GM20431 (cell line): ENCODE results near the gene GNG7.
"Not testable (repeated sequence)": the region's sequence is repeated elsewhere in the genome, so short reads cannot be mapped to it uniquely, and the experiment has no call there.

Experiments
- in situ Hi-C: fragments of 300-500 bp; cut with MseI, MboI; formaldehyde crosslinking; loops from one replicate; pipeline ENCODE4 v1.15.0; 2020; ENCODE audit warnings: low sequenced_read_pairs; ENCODE audit not compliant: unreplicated experiment

Gene GNG7

DNA sequence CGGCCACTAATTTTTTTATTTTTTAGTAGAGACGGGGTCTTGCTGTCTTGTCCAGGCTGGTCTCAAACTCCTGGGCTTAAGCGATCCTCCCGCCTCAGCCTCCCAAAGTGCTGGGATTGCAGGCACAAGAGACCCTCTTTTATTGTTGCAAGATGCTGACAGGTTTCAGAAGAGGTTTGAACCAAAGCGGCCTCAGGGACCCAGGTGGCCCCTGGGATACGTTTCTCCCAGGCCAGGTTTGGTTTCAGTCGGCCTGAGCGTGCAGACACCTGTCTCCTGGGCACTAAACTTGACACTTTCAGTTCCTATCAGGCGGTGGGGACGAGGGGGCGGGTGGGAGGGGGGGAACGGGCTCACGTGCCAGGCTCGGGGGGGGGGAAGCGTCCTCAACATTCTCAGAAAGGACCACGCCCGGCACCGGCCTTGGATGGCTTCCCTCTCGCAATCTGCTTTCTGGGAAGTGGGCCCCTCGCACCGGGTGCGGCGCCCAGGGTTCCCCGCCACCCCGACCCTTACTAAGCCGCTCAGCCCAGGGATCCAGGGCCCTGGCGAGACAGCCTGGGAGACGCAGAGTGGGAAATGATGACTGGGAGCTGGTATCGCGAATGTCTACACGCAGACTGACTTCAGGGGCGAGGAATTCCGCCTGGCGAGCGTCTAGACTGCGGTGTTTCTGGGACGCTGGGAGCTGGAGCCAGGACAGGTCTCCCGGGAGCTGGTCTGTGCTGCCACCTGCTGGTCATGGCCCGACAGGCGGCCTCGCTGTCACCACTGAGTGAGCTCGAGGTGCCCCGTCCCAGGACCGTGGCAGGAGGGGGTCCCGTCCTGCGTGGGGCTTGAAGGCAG lies 91.6 kb downstream of the GNG7 start:
- in situ Hi-C loops, result loop anchor here (10.0 kb wide), 1 partner anchor 136 kb away; the partner anchor contains the start of gene GADD45B

DNA sequence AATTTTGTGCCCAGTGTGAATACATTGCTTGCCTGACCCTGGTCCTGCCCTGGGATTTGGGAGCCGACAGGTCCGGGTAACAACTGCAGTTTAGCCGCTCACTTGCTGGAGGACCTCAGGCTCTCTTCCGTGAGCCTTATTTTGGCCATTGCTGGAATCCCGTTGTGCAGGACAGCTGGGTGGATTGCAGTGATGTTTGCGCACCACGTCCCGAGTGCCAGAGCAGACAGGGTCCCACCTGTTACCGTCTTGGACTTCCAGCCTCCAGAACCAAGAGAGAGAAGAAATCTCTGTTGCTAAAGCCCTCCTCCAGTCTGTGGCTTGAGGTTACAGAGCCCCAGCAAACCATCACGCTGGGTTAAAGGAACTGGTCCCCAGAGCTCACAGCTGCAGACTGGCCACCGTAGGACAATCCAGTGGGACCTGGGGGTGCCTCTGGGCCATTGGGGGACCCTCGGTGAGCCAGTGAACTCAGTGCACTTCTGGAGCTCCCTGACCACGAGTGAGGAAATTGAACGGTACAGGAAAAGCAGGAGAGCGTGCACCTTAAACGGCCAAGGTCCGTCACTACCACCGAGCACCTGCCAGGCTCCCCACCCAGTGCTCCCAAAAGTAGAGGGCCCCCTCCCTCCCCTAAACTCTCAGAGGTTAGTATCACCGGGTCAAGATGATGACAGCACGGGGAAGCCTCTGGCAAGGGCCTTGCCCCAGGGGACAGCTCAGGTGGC lies 92.9 kb downstream of the GNG7 start:
- in situ Hi-C loops, result loop anchor here (10.0 kb wide), 1 partner anchor 135 kb away; the partner anchor contains the start of gene GADD45B

DNA sequence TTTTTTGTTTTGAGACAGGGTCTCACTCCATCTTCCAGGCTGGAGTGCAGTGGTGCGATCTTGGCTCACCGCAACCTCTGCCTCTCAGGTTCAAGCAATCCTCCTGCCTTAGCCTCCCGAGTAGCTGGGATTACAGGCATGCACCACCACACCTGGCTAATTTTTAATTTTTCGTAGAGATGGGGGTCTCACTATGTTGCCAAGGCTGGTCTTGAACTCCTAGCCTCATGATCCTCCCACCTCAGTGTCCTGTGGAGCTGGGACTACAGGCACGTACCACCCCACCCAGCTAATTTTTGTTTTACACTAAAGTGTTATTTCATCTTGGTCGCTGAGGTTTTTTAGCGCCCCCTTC lies 93.5 kb downstream of the GNG7 start:
- in situ Hi-C loops, result not testable (repeated sequence)

DNA sequence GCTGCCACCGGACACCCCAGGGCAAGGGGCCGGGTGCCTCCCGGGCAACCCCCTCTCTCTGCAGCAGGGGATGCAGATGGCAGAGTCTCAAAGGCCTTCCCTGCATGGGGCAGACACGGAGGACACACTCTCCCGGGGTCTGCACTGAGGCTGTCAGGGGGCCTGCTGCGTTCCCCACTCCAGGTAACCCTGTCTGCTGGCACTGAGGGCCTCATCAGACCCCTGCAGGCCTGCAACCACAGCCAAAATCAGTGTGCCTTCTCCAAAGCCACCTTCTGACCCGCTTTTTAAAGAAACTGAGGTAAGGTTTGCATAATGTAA lies 93.9 kb downstream of the GNG7 start:
- in situ Hi-C loops, result no loop called here

DNA sequence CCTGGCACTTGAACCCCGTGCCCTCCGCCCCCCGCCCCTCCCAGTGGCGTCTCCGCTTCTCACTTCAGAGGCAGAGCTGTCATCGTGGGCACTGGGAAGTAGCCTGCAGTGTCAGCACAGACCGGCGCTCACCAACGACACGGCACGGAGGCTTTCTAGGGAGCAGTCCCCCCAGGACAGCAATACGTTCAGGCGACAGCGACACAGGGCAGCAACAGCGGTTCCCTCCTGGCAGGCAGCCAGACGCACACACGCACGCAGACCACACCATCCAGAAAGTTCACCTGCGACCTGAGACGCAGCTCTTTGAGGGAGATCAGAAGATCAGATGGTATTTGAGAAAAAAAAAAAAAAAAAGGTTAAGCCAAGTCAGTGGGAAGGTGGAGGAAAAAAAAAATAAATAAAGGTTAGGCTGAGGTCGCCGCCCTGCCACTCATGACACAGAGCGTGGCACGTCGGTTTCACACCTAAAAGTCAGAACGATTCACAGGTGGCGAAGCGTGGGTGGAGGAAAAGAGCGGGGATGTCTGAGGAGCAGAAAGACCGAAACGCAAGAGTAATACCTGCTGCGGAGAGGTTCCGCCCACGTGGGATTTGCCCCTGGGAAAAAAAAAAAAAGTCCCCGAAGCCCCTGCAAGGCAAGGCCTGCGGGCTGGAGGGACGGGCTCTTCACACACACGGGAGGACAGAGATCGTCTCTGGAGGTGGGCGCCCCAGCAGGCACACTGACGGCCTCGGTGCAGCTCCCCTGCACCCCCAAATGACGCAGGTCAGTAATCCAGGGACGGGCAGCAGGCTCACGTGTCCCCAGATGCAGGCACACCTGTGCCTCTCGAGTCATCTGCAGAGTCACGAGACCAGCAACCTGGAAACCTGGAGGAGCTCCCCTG lies 94.5 kb downstream of the GNG7 start:
- in situ Hi-C loops, result no loop called here

DNA sequence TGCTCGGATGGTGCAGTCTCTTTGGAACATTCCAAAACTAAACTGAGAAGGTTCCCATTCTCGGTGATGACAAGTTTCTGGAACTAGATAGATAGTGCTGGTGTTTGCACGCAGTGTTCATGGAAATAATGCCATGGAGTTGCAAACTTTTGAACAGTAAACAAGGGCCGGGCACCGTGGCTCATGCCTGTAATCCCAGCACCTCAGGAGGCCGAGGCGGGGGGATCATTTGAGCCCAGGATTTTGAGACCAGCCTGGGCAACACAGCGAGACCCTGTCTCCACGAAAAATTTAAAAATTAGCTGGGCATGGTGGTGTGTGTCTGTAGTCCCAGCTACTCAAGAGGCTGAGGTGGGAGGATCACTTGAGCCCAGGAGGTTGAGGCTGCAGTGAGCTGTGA lies 95.7 kb downstream of the GNG7 start:
- in situ Hi-C loops, result not testable (repeated sequence)

DNA sequence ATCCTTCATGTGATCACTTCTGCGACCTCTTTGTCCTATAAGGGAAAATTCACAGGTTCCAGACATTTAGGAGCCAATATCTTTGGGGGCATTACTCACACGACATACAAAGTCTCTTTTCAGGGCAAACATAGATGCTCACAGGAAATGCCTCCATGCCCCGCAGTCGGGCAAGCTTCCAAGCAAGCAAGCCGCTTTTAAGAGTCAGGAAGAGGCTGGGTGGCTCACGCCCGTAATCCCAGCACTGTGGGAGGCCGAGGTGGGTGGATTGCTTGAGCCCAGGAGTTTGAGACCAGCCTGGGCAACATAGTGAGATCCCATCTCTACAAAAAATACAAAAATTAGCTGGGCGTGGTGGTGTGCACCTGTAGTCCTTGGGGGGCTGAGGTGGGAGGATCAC lies 96.6 kb downstream of the GNG7 start:
- in situ Hi-C loops, result not testable (repeated sequence)

DNA sequence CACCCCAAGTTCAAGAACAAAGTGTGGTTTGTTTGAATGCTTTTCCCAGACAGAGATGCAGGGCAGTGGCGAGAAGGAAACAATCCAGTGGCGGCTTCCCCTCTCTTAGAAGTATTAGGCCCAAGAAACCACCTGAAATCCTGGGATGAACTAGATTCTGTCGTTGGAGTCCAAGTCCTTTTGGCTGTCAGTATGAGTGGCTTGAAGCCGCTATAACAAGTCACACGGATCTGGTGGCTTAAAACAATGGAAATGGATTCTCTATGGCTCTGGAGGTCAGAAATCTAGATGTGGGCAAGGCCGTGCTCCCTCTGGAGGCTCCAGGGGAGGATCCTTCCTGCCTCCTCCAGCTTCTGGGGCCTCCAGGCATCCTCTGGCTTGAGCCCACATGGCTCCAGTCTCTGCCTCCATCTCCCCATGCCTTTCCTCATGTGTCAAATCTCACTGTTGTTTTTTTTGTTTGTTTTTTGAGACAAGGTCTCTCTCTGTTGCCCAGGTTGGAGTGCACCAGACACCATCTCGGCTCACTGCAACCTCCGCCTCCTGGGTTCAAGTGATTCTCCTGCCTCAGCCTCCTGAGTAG lies 97.7 kb downstream of the GNG7 start:
- in situ Hi-C loops, result no loop called here

DNA sequence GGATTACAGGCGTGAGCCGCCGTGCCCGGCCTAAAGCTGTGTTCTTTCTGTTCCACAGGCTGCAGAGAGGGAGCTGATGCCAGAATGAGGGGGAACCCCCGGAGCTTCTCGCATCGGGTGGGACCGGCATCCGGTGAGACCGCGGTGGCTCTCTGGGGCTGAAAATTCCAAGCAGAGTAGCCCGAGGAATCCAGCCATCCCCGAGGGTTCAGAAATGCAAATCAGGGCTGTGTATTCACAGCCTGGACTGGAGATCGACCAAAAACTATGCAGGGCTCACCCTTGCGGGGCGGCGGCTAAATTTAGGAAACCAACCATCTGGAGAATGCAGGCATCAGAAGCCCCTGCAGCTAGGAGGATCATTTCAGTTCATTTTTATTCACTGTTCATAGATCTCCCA lies 99.2 kb downstream of the GNG7 start:
- in situ Hi-C loops, result no loop called here

DNA sequence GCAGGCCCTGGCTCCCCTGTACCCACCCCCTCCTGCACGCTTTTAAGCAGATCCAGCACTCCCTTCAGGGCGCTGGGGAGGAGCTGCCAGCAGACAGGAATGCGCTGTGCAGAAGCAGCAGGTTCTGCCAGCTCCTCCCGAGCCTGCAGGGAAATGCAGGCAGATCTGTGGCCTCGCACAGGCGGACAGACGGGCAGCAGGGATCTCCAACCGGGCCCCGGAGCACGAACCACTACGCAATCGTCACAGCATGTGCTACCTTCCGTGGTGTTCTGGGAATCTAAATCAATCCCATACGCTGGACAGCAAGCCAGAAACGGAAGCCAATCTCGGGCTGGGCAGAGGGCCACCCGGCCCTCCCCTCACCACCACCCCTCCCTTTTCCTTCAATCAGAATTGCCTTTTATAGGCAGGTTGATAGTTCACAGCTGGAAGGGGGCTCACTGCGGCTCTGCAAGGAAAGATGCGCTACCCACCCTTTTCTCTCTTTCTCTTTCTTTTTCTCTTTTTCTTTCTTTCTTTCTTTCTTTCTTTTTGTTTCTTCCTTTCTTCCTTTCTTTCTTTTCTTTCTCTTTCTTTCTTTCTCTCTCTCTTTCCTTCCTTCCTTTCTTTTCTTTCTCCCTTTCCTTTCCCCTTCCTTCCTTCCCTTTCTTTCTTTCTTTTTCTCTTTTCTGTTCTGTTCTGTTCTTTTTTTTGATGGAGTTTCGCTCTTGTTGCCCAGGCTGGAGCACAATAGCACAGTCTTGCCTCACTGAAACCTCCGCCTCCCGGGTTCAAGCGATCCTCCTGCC lies 99.9 kb downstream of the GNG7 start:
- in situ Hi-C loops, result no loop called here

DNA sequence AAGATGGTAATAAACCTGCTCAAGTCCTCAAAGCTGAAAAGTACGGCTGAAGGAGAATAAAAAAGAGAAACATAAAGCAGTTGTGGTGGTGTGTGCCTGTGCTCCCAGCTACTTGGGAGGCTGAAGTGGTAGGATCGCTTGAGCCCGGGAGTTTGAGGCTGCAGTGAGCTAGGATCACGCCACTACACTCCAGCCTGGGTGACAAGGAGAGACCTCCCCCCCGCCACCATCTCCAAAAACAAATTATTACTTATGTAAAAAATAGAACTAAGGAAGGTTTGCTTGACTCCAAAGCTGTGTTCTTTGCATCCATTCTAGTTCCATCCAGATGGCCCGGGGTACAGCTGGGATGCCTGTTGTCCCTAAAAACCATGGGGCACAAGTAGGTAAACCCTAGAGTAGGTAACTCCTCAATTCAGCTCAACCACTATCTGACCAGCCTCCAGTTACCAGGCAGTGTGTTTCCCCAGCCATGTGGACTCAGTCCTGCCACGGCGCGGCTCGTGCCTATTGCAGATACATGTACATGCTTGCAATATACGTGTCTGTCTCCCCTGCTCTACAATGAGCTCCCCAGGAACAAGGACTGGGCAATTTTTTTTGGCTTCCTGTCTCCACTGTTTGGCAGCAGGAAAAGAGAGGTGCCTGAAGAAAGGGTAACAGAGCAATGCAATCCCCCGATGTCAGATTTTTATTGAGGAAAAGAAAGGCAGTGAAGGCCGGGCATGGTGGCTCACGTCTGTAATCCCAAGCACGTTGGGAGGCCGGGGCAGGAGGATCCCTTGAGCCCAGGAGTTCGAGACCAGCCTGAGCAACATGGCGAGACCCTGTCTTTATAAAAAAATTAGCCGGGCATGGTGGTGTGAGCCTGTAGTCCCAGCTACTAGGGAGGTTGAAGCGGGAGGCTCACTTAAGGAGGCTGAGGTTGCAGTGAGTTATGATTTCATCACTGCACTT lies 101.3 kb downstream of the GNG7 start:
- in situ Hi-C loops, result no loop called here

DNA sequence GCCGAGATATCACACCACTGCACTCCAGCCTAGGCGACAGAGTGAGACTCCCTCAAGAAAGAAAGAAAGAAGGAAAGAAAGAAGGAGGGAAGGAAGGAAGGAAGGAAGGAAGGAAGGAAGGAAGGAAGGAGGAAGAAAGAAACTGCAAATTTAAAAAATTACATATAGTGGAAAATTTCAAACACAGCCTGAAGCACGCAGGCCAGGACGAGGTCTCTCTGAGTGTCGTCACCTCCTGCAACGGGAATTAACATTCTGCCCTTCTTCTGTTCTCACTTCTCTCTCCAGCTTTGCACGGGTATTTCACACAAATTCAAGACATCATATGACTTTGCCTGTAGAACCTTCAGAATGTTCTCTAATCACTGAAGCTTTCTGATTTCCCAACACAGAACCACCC lies 108.2 kb downstream of the GNG7 start:
- in situ Hi-C loops, result no loop called here

DNA sequence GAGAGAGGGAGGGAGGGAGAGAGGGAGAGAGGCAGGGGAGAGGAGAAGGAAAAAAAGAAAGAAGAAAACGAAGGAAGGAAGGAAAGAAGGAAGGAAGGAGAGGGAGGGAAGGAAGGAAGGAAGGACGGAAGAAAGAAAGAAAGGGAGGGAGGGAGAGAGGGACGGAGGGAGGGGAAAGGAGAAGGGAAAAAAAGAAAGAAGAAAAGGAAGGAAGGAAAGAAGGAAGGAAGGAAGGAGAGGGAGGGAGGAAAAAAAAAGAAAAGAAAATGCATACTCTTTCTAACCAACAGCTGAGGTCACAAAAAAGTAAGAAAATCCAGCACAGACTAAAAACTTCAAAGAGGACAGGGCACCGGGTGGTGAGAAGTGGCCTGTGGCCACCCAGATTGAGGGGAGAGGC lies 109.7 kb downstream of the GNG7 start:
- in situ Hi-C loops, result no loop called here

DNA sequence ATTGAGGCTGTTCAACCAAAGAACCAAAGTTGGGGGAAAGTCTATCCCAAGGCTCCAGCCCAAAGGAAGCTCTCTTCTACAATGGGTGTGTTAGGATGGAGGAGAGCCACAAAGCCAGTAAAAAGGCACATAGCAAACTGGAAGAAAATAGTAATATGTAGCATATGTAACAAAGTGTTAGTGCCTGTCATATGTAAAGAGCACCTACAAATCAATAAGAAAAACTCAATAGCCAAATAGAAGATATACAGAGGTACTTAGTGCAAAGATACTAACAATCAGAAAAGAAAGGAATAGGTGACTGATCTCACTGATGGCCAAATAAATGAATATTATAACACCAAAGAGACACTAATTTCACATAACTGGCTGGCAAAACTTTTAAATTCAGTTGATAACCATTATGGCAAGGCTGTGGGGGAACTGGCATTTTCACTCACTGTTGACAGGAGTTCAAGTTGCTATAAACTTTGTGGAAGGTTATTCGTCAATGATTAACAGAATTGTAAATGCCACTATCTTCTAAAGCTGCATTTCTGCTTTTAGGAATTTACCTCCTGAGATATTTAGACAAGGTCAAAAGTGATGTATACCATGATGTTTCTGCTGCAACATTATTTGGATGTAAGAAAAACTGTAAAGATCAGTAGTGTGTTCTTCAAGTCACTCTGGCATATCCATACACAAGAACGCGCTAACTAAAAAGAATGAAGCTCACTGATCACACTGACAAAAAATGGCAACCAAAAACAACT lies 110.8 kb downstream of the GNG7 start:
- in situ Hi-C loops, result no loop called here

DNA sequence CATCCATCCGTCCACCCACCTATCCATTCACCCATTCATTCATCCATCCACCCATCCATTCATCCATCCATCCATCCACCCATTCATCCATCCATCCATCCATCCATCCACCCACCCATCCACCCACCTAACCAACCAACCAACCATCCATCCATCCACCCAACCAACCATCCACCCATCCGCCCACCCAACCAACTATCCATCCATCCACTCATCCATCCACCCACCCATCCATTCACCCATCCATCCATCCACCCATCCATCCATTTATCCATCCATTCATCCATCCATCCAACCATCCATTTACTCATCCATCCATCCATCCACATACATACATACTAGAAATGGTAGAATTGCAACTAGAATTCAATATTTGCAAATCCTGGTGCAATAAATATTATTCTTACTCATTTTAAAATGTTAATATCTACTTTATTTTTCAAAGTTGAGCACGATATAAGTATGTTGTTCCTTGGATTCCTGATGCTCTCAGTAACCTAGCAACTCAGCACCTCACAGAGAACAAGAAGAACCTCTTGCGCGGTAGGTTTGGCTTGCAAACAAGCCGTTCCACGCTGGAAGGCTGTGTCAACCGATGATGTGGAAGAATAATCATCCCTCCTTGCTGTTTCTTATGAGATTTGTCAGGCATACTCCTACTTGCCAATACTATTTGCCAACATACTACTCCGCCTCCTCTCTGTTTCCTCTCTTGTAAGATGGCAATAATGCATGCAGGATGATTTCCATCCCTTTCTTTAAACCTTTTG lies 111.7 kb downstream of the GNG7 start:
- in situ Hi-C loops, result no loop called here

DNA sequence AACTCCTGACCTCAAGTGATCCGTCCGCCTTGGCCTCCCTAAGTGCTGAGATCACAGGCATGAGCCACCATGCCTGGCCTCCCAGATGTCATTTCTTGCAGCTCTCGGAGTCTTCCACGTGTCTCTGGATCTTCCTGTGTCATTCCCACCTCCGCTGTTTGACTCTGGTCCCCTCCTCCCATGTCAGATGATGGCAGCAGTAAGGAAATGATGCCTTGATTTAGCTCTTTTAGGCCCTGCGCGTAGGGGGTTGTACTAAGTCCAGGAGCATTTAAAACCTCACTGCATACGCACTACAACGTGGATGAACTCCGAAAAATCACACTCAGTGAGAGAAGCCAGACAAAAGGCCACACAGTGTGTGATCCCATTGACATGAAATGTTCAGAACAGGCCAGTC lies 113.1 kb downstream of the GNG7 start:
- in situ Hi-C loops, result no loop called here
